ENCODE results near the gene ZNF436. TPM values are rescaled to one million over a fixed set of nuclear protein-coding genes. Genes with fewer than 3 reads are reported as not detected.
"Not testable (repeated sequence)": the region's sequence is repeated elsewhere in the genome, so short reads cannot be mapped to it uniquely, and the experiment has no call there.

The ZNF436 gene
- total and polyA plus RNA-seq, 5 experiments from 2014 or later, result 1.8 to 8.9 (median 3.9) TPM

GRCh38 chr1:23330846-23331245 is 38.8 kb downstream of the ZNF436 start:
- POLR2A ChIA-PET, result no interaction called here
- H3K36me3 Mint-ChIP-seq, result peaks cover 4 to 98% (median 26%) of the 10 kb centered on the region in 3 donors

DNA sequence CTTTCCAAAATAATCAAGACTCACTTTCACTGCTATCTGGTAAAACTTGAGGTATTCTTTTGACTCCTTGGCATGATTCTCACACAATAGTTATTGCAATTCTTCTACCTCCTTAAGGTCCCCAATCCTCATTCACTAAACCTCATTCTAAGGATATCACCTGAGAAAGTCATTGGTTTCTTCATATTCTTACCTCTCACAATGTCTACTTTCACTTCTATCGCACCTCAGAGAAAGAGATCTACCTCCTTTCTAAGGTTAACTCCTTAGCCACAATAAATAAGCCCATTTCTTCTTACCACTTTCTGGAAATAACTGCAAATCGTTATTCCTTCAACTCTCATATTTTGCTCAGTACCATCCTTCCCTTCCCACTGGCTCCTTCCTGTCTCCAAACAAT is 44.2 kb downstream of the ZNF436 start:
- Mint-ChIP-seq H3K4me1 (peaks cover 21 to 41% (median 25%) of the 10 kb centered on the region in 4 donors), H3K4me3 (no peak overlapping the region), H3K9me3 (no peaks in the 10 kb centered on the region), H3K27ac (peak overlapping the region in 3 of 10 donors; percentile 8 to 46 (median 41)), H3K27me3 (no peaks in the 10 kb centered on the region), H3K36me3 (peaks cover 4 to 86% (median 9%) of the 10 kb centered on the region in 3 donors)
- POLR2A ChIA-PET, result interaction anchor here (0.7 kb wide), 1 partner anchor 61 kb away, joined by 3 read pairs; no protein-coding TSS in a partner anchor
- ATAC-seq (no peak), DNase-seq (no peak)

More at GRCh38 chr1:23330846-23331245, 38.8 kb downstream of the ZNF436 start:
- Mint-ChIP-seq H3K4me1 (peaks cover 17 to 57% (median 19%) of the 10 kb centered on the region in 4 donors), H3K27me3 (no peaks in the 10 kb centered on the region), H3K9me3 (no peaks in the 10 kb centered on the region), H3K27ac (peak overlapping the region in 1 of 10 donors; percentile 1), H3K4me3 (no peak overlapping the region)
- ATAC-seq (no peak), DNase-seq (no peak)

DNA sequence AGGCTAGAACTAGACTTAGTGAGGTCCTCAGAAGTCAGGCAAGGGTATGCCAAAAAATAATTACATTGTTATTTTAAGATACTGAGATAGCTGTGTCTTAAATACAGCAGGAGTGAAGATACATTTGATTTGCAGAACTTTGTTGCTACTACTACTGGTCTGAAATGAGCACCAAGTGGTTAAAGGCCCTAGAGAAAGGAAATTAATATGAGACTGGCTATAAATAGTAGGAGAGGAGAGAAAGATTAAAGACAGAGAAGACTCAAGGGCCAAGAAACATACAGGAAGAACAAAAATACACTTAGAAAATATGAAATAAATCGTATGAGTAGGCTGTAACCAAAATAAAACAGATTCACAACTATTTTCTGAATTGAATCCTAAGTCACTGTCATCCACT is 46.9 kb downstream of the ZNF436 start:
- peaks cover 13 to 26% (median 23%) of the 10 kb centered on the region in 4 donors for H3K4me1 Mint-ChIP-seq
- H3K36me3 Mint-ChIP-seq, result peaks cover under 1 to 83% (median 6%) of the 10 kb centered on the region in 3 donors
- no peaks in the 10 kb centered on the region for H3K9me3 Mint-ChIP-seq
- H3K27me3 Mint-ChIP-seq, result no peaks in the 10 kb centered on the region
- H3K27ac Mint-ChIP-seq, result peak overlapping the region in 4 of 10 donors; percentile 12 to 49 (median 18)
- ATAC-seq (no peak), DNase-seq (no peak)
- no peak overlapping the region for H3K4me3 Mint-ChIP-seq
- POLR2A ChIA-PET, result no interaction called here

DNA sequence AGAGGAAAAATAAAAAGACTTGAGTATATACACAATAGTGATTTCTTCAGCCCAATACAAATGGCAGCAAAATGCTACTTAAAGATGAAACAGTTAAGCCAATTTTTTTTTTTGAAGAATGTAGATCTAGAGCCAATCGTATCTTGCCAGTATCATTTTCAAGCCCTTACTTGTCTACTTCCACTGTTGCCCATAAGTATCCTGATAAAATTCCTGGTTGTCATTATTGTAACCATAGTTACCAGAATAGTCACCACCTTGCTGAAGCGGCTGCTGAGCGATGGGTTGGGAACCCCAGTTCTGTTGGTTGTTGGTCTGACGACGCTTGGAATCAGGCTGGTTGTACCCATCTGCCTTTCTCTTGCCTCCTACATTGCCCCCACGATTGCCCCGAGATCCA is 59.4 kb downstream of the ZNF436 start:
- H3K9me3 Mint-ChIP-seq, H3K27me3 Mint-ChIP-seq, H3K4me3 Mint-ChIP-seq, DNase-seq, ATAC-seq: not testable (repeated sequence)
- peak overlapping the region in 2 of 10 donors; percentile 31 for H3K27ac Mint-ChIP-seq
- peaks cover 11 to 85% (median 11%) of the 10 kb centered on the region in 3 donors for H3K36me3 Mint-ChIP-seq
- H3K4me1 Mint-ChIP-seq, result peaks cover 5 to 21% (median 12%) of the 10 kb centered on the region in 4 donors
- POLR2A ChIA-PET, result interaction anchor here (0.6 kb wide), 1 partner anchor 66 kb away, joined by 6 read pairs; no protein-coding TSS in a partner anchor

Other genes starting within 250 kb of the ZNF436 start
- gene LUZP1, start 201.0 kb downstream of the ZNF436 start, total RNA-seq, result 10 to 100 TPM; 14.4 to 16.8 TPM
- 10 to 100 TPM in 2 of 3 donors, 1 to 10 TPM in 1; 8.1 to 12.2 (median 10.2) TPM for gene LUZP1, start 201.0 kb downstream of the ZNF436 start, polyA plus RNA-seq
- not detected for gene HTR1D, start 152.3 kb downstream of the ZNF436 start, total RNA-seq
- not detected for gene HTR1D, start 152.3 kb downstream of the ZNF436 start, polyA plus RNA-seq
- 100 to 1,000 TPM; 115 to 120 TPM for gene HNRNPR, start 25.6 kb downstream of the ZNF436 start, total RNA-seq
- 100 to 1,000 TPM; 182 to 193 (median 184) TPM for gene HNRNPR, start 25.6 kb downstream of the ZNF436 start, polyA plus RNA-seq
- 10 to 100 TPM; 32.4 to 37.7 TPM for gene TCEA3, start 54.9 kb upstream of the ZNF436 start, total RNA-seq
- 10 to 100 TPM; 22.5 to 44.4 (median 30.1) TPM for gene TCEA3, start 54.9 kb upstream of the ZNF436 start, polyA plus RNA-seq
- gene ASAP3, start 114.3 kb upstream of the ZNF436 start, total RNA-seq, result 1 to 10 TPM; 2.3 to 2.5 TPM
- gene ASAP3, start 114.3 kb upstream of the ZNF436 start, polyA plus RNA-seq, result 1 to 10 TPM in 2 of 3 donors, under 1 TPM in 1; 0.61 to 1.2 (median 1.1) TPM
- gene E2F2, start 161.4 kb upstream of the ZNF436 start, total RNA-seq, result under 1 TPM; 0.10 to 0.14 TPM
- under 1 TPM in 2 of 3 donors, not detected in 1; 0.05 to 0.14 TPM for gene E2F2, start 161.4 kb upstream of the ZNF436 start, polyA plus RNA-seq
- gene ID3, start 189.7 kb upstream of the ZNF436 start, total RNA-seq, result 10 to 100 TPM; 60.9 to 64.8 TPM
- gene ID3, start 189.7 kb upstream of the ZNF436 start, polyA plus RNA-seq, result 1 to 10 TPM; 2.7 to 10.0 (median 4.6) TPM